Progenitor cell of endocrine pancreas (in vitro differentiated cells): ENCODE data around the gene PTTG1IP. TPM values are rescaled to one million over a fixed set of nuclear protein-coding genes. Genes with fewer than 3 reads are reported as not detected.

Experiments
- DNase-seq: peaks from one replicate; pipeline ENCODE4 v3.0.0; 2021; ENCODE audit warnings: low spot score; ENCODE audit not compliant: unreplicated experiment
- H3K27ac Mint-ChIP-seq: 2 replicates; pipeline ENCODE4 v1.8.0; 2021; ENCODE audit warnings: mild to moderate bottlenecking, moderate library complexity, mixed read lengths
- H3K27me3 Mint-ChIP-seq: 2 replicates; pipeline ENCODE4 v1.8.0; 2021; ENCODE audit warnings: mixed read lengths
- H3K36me3 Mint-ChIP-seq: 2 replicates; pipeline ENCODE4 v1.8.0; 2022; ENCODE audit warnings: mixed read lengths; ENCODE audit not compliant: insufficient read depth
- H3K4me1 Mint-ChIP-seq: 2 replicates; pipeline ENCODE4 v1.8.0; 2021; ENCODE audit warnings: low read depth, mixed read lengths
- H3K4me3 Mint-ChIP-seq: 2 replicates; pipeline ENCODE4 v1.8.0; 2021; ENCODE audit warnings: low read depth, mild to moderate bottlenecking, moderate library complexity, mixed read lengths
- H3K9me3 Mint-ChIP-seq: 2 replicates; pipeline ENCODE4 v1.8.0; 2021; ENCODE audit warnings: low read depth, mixed read lengths
- CTCF ChIP-seq: fragments of 200-600 bp; sonication (generic); IDR thresholded peaks from one replicate; pipeline ENCODE4 v1.5.0; 2021; ENCODE audit warnings: antibody characterized with exemption, mild to moderate bottlenecking; ENCODE audit not compliant: unreplicated experiment
- total RNA-seq: library from RNA; stranded (reverse); gene quantifications from 2 replicates; pipeline ENCODE4 v1.2.1, GENCODE V29; 2021

PTTG1IP gene
- total RNA-seq, 1 donor from 2014 or later, result 221 TPM

- no peak for TF ChIP-seq CTCF
Measured at GRCh38 chr21:44919111-44919912, 45.8 kb upstream of the PTTG1IP start.

GRCh38 chr21:44918581-44919033 is 45.1 kb upstream of the PTTG1IP start:
- TF ChIP-seq CTCF, result no peak
- Mint-ChIP-seq H3K27me3 (peaks cover 65% of the 10 kb centered on the region), H3K9me3 (no peaks in the 10 kb centered on the region), H3K36me3 (no peaks in the 10 kb centered on the region), H3K4me1 (peaks cover 1% of the 10 kb centered on the region), H3K4me3 (peak overlapping the region; percentile 48), H3K27ac (no peak overlapping the region)
- no peak for DNase-seq

More at GRCh38 chr21:44919111-44919912, 45.8 kb upstream of the PTTG1IP start:
- Mint-ChIP-seq H3K4me1 (peaks cover 1% of the 10 kb centered on the region), H3K4me3 (no peak overlapping the region), H3K36me3 (no peaks in the 10 kb centered on the region), H3K9me3 (no peaks in the 10 kb centered on the region), H3K27ac (no peak overlapping the region), H3K27me3 (peaks cover 71% of the 10 kb centered on the region)
- no peak for DNase-seq

GRCh38 chr21:44918107-44918470 is 44.6 kb upstream of the PTTG1IP start:
- no peak overlapping the region for H3K4me3 Mint-ChIP-seq
- no peaks in the 10 kb centered on the region for H3K9me3 Mint-ChIP-seq
- no peak overlapping the region for H3K27ac Mint-ChIP-seq
- peaks cover 60% of the 10 kb centered on the region for H3K27me3 Mint-ChIP-seq
- no peak for DNase-seq
- H3K4me1 Mint-ChIP-seq, result peaks cover 1% of the 10 kb centered on the region
- TF ChIP-seq CTCF, result no peak
- no peaks in the 10 kb centered on the region for H3K36me3 Mint-ChIP-seq

- Mint-ChIP-seq H3K4me3 (no peak overlapping the region), H3K27me3 (peaks cover 56% of the 10 kb centered on the region), H3K4me1 (peaks cover 1% of the 10 kb centered on the region), H3K9me3 (no peaks in the 10 kb centered on the region), H3K36me3 (no peaks in the 10 kb centered on the region), H3K27ac (no peak overlapping the region)
- no peak for TF ChIP-seq CTCF
- DNase-seq, result no peak
Measured at GRCh38 chr21:44917446-44918106, 44.1 kb upstream of the PTTG1IP start.

GRCh38 chr21:44916965-44917364 is 43.5 kb upstream of the PTTG1IP start:
- no peak for TF ChIP-seq CTCF
- no peak for DNase-seq
- no peaks in the 10 kb centered on the region for H3K36me3 Mint-ChIP-seq
- H3K4me3 Mint-ChIP-seq, result no peak overlapping the region
- H3K27ac Mint-ChIP-seq, result no peak overlapping the region
- no peaks in the 10 kb centered on the region for H3K9me3 Mint-ChIP-seq
- peaks cover 55% of the 10 kb centered on the region for H3K27me3 Mint-ChIP-seq
- peaks cover 1% of the 10 kb centered on the region for H3K4me1 Mint-ChIP-seq
